Measurements from ENCODE around the gene ALG1.
A peak's percentile ranks its signal among the peaks of the same experiment; 100 is the strongest.
"Not testable (repeated sequence)": the region's sequence is repeated elsewhere in the genome, so short reads cannot be mapped to it uniquely, and the experiment has no call there.

ALG1 gene

GRCh38 chr16:5072334-5073278 is 963 bp downstream of the ALG1 start:
- Histone ChIP-seq H3K27me3 (ENCODE audit: low read depth) (peaks cover 2% of the 10 kb centered on the region), H3K4me3 (peak overlapping the region; percentile 87), H3K4me1 (peaks cover 3% of the 10 kb centered on the region; the same call in 1 of the 2 replicates), H3K36me3 (replicated peaks) (peaks cover 14% of the 10 kb centered on the region), H3K9me3 (no peaks in the 10 kb centered on the region)
- DNase-seq (ENCODE audit: low spot score in 2 of 2) = no peak
- in situ Hi-C loops (cut with MboI; ENCODE audit: low sequenced_read_pairs) = no loop called here

- in situ Hi-C loops (cut with MboI; ENCODE audit: low sequenced_read_pairs) = no loop called here
- H3K36me3 ChIP-seq (replicated peaks) = peaks cover 14% of the 10 kb centered on the region
- no peak for DNase-seq (ENCODE audit: low spot score in 2 of 2)
- H3K27me3 ChIP-seq (ENCODE audit: low read depth) = no peaks in the 10 kb centered on the region
- no peak overlapping the region for H3K4me3 ChIP-seq
- H3K4me1 ChIP-seq = peaks cover 3% of the 10 kb centered on the region; the same call in 1 of the 2 replicates
- H3K9me3 ChIP-seq = no peaks in the 10 kb centered on the region
Observed at GRCh38 chr16:5073279-5073629, 1.6 kb downstream of the ALG1 start.

- H3K9me3 ChIP-seq; H3K27me3 ChIP-seq (ENCODE audit: low read depth); in situ Hi-C loops (cut with MboI; ENCODE audit: low sequenced_read_pairs); DNase-seq (ENCODE audit: low spot score in 2 of 2); H3K4me1 ChIP-seq; H3K4me3 ChIP-seq: not testable (repeated sequence)
- H3K36me3 ChIP-seq (replicated peaks) = peaks cover 14% of the 10 kb centered on the region
Observed at GRCh38 chr16:5073771-5074170, 2.1 kb downstream of the ALG1 start.

GRCh38 chr16:5075637-5076036 is 4.0 kb downstream of the ALG1 start:
- Histone ChIP-seq H3K4me1 (peaks cover 3% of the 10 kb centered on the region; the same call in 1 of the 2 replicates), H3K4me3 (no peak overlapping the region), H3K27me3 (ENCODE audit: low read depth) (no peaks in the 10 kb centered on the region), H3K9me3 (no peaks in the 10 kb centered on the region), H3K36me3 (replicated peaks) (peaks cover 14% of the 10 kb centered on the region)
- in situ Hi-C loops (cut with MboI; ENCODE audit: low sequenced_read_pairs) = no loop called here
- no peak for DNase-seq (ENCODE audit: low spot score in 2 of 2)

GRCh38 chr16:5077304-5077703 is 5.7 kb downstream of the ALG1 start:
- Histone ChIP-seq H3K27me3 (ENCODE audit: low read depth) (no peaks in the 10 kb centered on the region), H3K36me3 (replicated peaks) (peaks cover 14% of the 10 kb centered on the region), H3K4me1 (no peaks in the 10 kb centered on the region; the same call in 1 of the 2 replicates), H3K9me3 (no peaks in the 10 kb centered on the region), H3K4me3 (no peak overlapping the region)
- DNase-seq (ENCODE audit: low spot score in 2 of 2) = no peak
- in situ Hi-C loops (cut with MboI; ENCODE audit: low sequenced_read_pairs) = no loop called here

GRCh38 chr16:5078626-5079025 is 7.0 kb downstream of the ALG1 start:
- peaks cover 14% of the 10 kb centered on the region for H3K36me3 ChIP-seq (replicated peaks)
- no peak overlapping the region for H3K4me3 ChIP-seq
- H3K4me1 ChIP-seq = no peaks in the 10 kb centered on the region
- no peaks in the 10 kb centered on the region for H3K9me3 ChIP-seq
- in situ Hi-C loops (cut with MboI; ENCODE audit: low sequenced_read_pairs) = no loop called here
- no peak for DNase-seq (ENCODE audit: low spot score in 2 of 2)
- H3K27me3 ChIP-seq (ENCODE audit: low read depth) = no peaks in the 10 kb centered on the region

- H3K4me3 ChIP-seq; H3K27me3 ChIP-seq (ENCODE audit: low read depth); H3K9me3 ChIP-seq; H3K4me1 ChIP-seq; DNase-seq (ENCODE audit: low spot score in 2 of 2); in situ Hi-C loops (cut with MboI; ENCODE audit: low sequenced_read_pairs): not testable (repeated sequence)
- H3K36me3 ChIP-seq (replicated peaks) = peaks cover 11% of the 10 kb centered on the region
Observed at GRCh38 chr16:5080461-5080860, 8.8 kb downstream of the ALG1 start.

GRCh38 chr16:5080996-5081395 is 9.4 kb downstream of the ALG1 start:
- H3K9me3 ChIP-seq; H3K4me1 ChIP-seq; in situ Hi-C loops (cut with MboI; ENCODE audit: low sequenced_read_pairs); H3K27me3 ChIP-seq (ENCODE audit: low read depth); DNase-seq (ENCODE audit: low spot score in 2 of 2); H3K4me3 ChIP-seq; H3K36me3 ChIP-seq (replicated peaks): not testable (repeated sequence)

GRCh38 chr16:5083646-5084045 is 12.0 kb downstream of the ALG1 start:
- H3K36me3 ChIP-seq (replicated peaks); DNase-seq (ENCODE audit: low spot score in 2 of 2); H3K4me1 ChIP-seq; in situ Hi-C loops (cut with MboI; ENCODE audit: low sequenced_read_pairs); H3K9me3 ChIP-seq; H3K27me3 ChIP-seq (ENCODE audit: low read depth); H3K4me3 ChIP-seq: not testable (repeated sequence)

GRCh38 chr16:5084099-5084731 is 12.6 kb downstream of the ALG1 start:
- H3K36me3 ChIP-seq (replicated peaks); H3K9me3 ChIP-seq; H3K4me1 ChIP-seq; in situ Hi-C loops (cut with MboI; ENCODE audit: low sequenced_read_pairs); H3K27me3 ChIP-seq (ENCODE audit: low read depth); H3K4me3 ChIP-seq; DNase-seq (ENCODE audit: low spot score in 2 of 2): not testable (repeated sequence)

- DNase-seq (ENCODE audit: low spot score in 2 of 2) = peak; percentile 28 to 78
- H3K4me1 ChIP-seq; H3K4me3 ChIP-seq; H3K27me3 ChIP-seq (ENCODE audit: low read depth); in situ Hi-C loops (cut with MboI; ENCODE audit: low sequenced_read_pairs); H3K9me3 ChIP-seq; H3K36me3 ChIP-seq (replicated peaks): not testable (repeated sequence)
Observed at GRCh38 chr16:5084802-5085201, 13.2 kb downstream of the ALG1 start.

GRCh38 chr16:5085716-5086115 is 14.1 kb downstream of the ALG1 start:
- H3K27me3 ChIP-seq (ENCODE audit: low read depth); H3K9me3 ChIP-seq; DNase-seq (ENCODE audit: low spot score in 2 of 2); H3K4me1 ChIP-seq; in situ Hi-C loops (cut with MboI; ENCODE audit: low sequenced_read_pairs); H3K36me3 ChIP-seq (replicated peaks); H3K4me3 ChIP-seq: not testable (repeated sequence)

GRCh38 chr16:5088086-5088790 is 16.6 kb downstream of the ALG1 start:
- H3K9me3 ChIP-seq; in situ Hi-C loops (cut with MboI; ENCODE audit: low sequenced_read_pairs); H3K4me1 ChIP-seq; DNase-seq (ENCODE audit: low spot score in 2 of 2); H3K4me3 ChIP-seq; H3K27me3 ChIP-seq (ENCODE audit: low read depth); H3K36me3 ChIP-seq (replicated peaks): not testable (repeated sequence)

- DNase-seq (ENCODE audit: low spot score in 2 of 2); in situ Hi-C loops (cut with MboI; ENCODE audit: low sequenced_read_pairs); H3K36me3 ChIP-seq (replicated peaks); H3K4me1 ChIP-seq; H3K27me3 ChIP-seq (ENCODE audit: low read depth); H3K9me3 ChIP-seq; H3K4me3 ChIP-seq: not testable (repeated sequence)
Observed at GRCh38 chr16:5088936-5089335, 17.3 kb downstream of the ALG1 start.

Data from HAP-1 (cell line).